Loucy (cell line): ENCODE measurements around the gene PNPLA2.

Source experiments
- EZH2phosphoT487 ChIP-seq: fragments of 200-600 bp; IDR thresholded peaks from 2 replicates; pipeline ENCODE4 v1.6.1; 2018; ENCODE audit warnings: antibody characterized with exemption, mild to moderate bottlenecking, moderate library complexity, borderline replicate concordance
- TF ChIP-seq, protein P1 (sequence below): fragments of 200-600 bp; sonication (generic); conservative IDR thresholded peaks from 2 replicates; pipeline ENCODE4 v1.5.1; 2014; ENCODE audit warnings: mild to moderate bottlenecking, antibody characterized with exemption, low read length

DNA sequence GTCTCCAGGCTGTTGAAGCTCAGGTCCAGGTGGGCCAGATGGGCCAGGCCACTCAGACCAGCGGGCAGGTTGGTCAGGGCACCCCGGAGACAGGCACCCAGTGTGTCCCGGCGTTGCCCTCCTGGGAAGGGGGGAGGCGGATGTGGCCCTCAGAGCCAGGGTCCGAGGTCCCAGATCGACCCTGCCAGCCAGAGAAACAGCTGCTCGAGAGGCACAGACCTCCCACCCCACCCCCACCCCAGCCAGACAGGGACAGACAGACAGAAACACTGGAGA lies 15.3 kb upstream of the PNPLA2 start:
- TF ChIP-seq, protein P1, sequence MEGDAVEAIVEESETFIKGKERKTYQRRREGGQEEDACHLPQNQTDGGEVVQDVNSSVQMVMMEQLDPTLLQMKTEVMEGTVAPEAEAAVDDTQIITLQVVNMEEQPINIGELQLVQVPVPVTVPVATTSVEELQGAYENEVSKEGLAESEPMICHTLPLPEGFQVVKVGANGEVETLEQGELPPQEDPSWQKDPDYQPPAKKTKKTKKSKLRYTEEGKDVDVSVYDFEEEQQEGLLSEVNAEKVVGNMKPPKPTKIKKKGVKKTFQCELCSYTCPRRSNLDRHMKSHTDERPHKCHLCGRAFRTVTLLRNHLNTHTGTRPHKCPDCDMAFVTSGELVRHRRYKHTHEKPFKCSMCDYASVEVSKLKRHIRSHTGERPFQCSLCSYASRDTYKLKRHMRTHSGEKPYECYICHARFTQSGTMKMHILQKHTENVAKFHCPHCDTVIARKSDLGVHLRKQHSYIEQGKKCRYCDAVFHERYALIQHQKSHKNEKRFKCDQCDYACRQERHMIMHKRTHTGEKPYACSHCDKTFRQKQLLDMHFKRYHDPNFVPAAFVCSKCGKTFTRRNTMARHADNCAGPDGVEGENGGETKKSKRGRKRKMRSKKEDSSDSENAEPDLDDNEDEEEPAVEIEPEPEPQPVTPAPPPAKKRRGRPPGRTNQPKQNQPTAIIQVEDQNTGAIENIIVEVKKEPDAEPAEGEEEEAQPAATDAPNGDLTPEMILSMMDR: no peak
- TF ChIP-seq EZH2phosphoT487: no peak
